ENCODE results near the gene CD8A. TPM values are rescaled to one million over a fixed set of nuclear protein-coding genes. Genes with fewer than 3 reads are reported as not detected.
"Not testable (repeated sequence)": the region's sequence is repeated elsewhere in the genome, so short reads cannot be mapped to it uniquely, and the experiment has no call there.

Gene CD8A
- polyA plus RNA-seq, 1 donor, result 0.22 TPM

DNA sequence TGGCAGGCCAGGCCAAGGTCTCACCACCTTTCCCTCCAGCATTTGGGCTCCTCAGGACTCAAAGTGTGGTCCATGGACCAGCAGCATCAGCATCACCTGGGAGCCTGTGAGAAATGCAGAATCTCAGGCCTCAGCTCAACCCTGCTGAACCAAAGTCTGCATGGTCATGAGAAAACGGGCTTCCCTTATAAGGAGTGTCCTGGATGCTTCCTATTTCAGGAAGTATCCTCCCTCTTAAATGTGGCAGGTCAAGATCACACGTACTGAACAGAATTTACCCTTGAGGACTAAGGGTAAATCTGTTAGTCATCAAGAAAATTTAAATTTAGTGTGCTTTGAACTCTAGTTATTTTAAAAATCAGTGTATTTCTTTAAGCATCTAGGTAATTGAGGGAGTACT lies 11.8 kb downstream of the CD8A start:
- no peak for DNase-seq (ENCODE audit: low read depth)

DNA sequence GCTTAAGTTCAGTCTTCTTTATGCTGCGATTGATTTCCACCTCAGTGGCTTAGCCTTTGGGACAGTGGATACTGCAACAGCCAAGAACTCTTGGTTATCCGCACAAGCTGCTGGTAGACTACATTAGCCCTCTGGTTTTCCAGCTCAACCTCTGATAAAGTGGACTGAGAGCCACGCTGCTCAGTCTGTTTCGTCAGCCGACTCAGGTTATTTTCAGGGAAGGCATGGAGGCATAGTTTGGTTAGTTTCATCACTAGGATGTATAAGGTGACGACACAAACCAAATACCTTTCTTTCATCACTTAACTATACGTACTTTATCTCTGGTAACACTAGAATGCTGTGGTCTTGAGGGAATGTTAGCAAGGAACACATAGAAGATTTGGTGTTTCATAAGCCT lies 14.2 kb downstream of the CD8A start:
- no peak for DNase-seq (ENCODE audit: low read depth)

DNA sequence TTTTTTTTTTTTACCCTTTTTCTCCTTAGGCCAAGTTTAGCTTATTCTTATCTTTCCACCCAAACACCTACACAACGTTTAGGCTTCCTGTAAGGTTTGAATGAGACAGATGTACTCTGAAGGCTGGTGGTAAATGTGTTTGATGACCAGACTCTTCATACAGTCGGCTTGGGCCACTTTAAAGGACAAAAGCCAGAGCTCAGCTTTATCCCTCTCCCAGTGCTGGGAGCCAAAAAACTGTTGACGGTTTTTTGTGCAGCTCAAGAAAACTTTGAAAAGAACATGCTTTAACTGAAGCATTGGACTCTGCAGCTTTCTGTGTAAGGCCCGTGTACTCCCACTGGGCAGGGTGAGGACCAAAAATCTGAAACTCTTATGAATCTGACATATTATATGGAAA lies 15.4 kb downstream of the CD8A start:
- DNase-seq (ENCODE audit: low read depth), result no peak

DNA sequence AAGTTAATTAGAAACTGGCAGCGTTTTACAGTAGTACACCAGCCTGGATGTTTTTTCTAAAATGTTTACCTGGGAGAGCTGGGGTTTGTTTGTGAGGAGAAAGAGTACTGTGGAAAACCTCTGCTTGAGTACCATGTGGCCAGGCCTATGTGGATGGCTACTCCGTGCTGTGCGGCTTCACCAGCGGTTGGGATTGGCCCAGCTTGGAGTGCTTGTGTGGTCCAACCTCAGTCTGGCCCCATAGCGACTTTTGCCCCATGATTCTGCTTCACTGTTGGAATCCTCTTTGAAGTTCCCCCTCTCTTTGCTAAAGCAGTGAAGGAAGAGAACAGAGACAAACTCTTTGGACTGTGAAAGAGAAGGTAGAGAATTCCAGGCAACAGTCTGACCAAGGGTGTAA lies 15.9 kb downstream of the CD8A start:
- no peak for DNase-seq (ENCODE audit: low read depth)

DNA sequence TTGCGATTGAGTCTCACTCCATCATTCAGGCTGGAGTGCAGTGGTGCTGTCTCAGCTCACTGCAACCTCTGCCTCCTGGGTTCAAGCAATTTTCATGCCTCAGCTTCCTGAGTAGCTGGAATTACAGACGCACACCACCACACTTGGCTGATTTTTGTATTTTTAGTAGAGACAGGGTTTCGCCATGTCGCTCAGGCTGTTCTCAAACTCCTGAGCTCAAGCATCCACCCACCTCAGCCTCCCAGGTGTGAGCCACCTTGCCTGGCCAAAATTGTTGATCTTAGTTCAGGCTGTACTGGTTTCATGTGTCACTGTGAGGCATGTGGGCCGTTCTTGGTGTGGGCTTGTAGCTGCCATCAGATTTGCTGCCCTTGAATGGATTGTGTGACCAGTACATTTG lies 18.1 kb downstream of the CD8A start:
- no peak for DNase-seq (ENCODE audit: low read depth)

DNA sequence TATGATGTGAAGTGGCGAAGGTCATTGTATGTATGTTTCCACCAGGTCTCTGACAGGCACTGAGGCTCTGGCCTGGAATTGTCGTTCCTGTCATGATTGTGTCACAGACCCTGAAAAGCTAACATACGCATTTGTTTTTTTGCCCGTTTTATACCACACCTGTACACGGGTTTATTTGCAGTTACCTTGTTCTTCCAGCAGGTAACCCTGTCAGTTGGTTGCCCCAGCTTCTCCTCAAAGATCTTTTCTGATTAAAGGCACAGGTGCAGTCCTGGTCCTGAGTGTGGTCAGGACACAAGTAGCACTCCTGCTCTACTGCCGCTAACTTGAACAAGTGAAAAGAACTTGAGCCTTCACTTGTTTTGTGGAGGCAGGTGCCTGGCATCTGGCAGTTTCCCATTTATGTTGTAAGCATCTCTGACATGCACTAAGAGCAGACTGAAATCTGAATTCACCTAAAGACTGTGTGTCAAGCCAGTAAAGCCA lies 19.9 kb downstream of the CD8A start:
- DNase-seq (ENCODE audit: low read depth), result no peak

DNA sequence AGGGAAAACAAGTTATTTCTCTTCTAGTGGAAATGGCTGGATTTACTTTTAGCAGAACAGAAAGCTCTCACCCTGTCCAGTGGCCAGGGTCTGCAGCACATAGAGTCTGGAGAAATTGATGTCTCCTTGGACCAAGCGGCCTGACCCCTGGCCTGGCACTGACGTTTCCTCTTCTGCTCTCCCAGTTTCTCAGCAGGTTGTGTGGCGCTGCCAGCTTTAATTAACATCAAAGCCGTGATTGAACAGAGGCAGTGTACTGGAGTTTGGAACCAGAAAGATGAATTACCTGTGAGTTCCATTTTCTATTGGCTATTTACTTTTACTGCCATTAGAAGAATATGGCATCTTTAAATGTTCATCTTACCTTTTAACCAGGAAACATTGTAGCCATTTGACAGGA lies 20.9 kb downstream of the CD8A start:
- DNase-seq (ENCODE audit: low read depth), result no peak

DNA sequence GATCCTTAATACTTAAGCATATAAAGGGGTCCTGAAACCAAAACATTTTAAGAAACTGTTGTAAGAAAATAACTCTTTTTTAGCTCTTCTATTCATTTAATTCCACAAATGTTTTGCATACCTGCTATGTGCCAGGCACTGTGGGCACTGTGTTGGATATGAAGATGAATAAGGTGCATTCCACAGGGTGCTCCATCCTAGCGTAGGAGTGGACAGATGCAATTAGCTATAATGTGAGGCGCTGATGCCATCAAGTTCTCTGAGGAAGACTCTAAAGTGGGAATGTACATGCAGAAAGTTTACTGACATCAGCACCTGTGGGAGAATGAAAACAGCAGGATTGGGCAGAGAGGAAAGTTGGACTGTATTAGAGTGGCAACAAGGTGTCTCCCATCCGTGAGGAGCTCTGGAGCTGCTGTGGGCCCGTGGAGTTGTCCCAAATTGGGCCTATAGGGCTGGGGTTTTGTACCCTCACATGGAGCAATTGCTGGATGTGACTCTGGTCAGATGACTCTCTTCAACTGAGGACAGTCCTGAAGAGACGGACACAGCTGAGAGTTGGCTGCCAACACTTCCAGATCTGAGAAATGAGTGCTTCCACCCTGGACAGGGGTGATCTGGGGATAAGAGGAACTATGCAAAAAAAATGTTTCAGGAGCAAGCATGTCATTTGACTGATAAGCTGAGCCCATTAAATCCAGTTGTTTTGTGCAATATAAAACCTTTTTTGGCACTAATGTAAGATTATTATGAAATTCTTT lies 22.3 kb downstream of the CD8A start:
- DNase-seq (ENCODE audit: low read depth), result no peak

DNA sequence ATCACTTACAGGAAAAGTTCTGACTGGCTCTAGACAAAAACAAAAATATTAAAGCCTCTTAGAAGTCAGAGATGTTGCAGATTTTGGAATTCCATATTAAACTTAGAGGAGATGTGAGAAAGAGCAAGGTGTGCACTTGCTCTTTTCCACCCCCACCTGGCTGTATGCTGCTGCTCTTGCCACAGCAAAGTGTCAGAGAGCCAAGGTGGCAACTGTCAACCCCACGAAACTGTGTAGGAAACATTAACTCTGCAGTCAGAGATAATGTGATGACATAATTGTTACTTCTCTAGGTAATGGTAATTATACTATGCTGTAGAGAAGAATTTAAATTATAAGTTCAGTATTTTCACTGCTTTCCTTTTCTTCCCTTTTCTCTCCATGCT lies 25.4 kb downstream of the CD8A start:
- no peak for DNase-seq (ENCODE audit: low read depth)

DNA sequence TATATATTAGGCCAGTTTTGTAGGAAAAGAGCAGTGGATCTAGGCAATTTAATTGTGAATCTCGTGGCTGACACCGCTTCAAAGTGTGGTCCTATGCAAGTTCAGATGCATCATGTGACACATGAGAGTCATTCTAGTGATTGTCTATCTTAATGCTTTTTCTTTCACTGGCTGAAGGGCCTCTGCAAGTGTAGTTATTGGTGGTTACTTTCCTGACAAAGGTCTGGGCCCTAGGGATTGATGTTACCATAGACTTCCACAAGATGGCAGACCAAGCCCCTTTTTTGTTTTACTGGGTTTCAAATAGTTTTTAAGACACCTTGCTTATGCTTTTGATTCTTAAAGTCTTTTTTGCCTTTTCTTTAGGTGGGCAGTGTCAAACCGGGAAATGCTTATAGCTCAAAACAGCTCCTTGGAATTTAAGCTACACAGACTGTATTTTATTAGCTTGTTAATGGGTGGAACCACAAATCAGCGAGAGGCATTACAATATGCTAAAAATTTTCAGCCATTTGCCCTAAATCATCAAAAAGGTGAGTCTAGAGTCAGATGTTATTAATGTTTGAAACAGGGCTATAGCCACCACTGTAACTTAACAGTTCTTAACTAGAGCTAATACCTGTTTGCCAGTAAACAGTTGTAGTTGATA lies 25.9 kb downstream of the CD8A start:
- DNase-seq (ENCODE audit: low read depth), result no peak

DNA sequence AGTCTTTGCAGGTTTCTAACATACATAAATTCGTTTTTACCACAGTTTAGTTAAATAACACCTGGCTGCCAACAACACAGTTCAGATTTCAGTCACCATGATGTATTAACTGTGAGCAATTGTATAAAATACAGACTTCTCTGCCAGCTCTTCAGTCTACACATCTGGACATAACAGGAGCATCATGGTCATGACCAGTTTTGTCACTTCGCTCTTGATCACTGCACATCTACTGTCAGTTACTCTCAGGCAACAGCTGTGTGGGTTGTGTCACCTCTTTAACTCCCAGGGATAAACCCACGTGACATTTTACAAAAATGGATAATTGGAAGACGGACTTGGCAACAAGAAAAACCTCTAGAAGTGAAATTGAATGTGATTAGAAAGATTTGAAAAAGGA lies 30.3 kb downstream of the CD8A start:
- no peak for DNase-seq (ENCODE audit: low read depth)

DNA sequence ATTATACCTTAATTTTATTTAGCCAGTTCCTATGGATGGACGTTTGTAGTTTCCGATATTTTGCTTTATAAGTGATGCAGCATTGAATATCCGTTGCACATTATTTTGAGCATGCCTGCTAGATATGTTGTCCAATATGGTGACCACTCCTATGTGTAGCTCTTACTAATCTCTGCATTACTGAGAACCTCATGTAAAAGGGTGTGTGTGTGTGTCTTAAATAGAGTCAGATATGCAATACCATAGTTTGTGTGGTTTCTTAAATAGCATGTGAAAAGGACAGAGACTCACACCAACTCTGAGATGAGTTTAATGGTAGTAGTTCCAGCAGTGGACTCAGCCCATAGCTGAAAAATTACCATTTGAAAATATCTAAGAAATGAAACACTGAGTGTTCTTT lies 32.3 kb downstream of the CD8A start:
- no peak for DNase-seq (ENCODE audit: low read depth)

DNA sequence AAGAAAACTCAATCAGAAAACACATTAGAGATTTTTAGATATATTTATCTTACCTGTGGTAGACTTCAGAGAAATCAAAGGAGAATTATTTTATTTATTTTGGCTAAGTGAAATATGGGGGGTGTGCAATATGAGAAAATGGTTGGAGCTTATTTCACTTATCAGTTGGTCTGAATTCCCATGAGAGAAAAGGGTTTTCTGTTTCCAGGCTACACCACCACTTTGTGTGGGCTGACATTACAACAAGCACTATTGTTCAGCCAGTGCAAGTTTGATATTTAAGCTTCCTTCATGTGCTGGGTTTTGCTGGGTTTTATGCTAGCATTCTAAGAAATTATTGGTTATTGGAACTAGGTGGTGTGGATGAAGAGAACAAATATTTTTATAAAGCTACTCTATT lies 37.1 kb downstream of the CD8A start:
- no peak for DNase-seq (ENCODE audit: low read depth)

DNA sequence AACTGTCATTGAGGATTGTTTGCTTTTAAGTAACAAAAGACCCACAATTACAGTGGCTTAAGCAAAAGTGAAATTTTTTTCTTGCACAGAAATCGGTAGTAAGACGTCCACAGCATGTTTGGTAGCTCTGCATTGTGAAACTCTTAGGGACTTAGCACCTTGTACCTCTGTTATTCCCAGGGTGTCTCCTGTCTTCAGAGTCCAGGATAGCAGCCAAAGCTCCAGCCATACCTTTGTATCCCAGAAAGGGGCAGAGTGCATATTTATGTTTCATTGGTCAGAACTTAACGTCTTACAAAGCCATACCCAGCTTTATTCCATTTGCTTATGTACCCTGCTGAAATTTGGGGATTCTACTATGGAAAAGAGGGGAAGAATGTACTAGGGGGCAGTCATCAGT lies 37.8 kb downstream of the CD8A start:
- DNase-seq (ENCODE audit: low read depth), result no peak

DNA sequence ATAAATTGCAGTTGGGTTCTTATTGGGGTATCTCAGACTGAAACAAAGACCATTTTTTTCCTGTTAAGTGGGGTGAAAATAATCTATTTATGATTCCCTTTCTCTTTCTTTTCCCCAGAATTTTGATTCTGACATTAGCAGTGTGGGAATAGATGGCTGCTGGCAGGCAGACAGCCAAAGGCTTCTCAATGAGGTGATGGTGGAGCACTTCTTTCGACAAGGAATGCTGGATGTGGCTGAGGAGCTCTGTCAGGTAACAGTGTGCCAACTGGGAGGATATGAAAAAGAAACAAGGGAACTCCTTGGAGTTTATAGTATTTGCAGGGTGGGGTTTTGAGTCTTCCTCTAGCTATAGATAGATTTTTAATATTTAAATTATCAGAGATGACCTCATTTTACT lies 38.9 kb downstream of the CD8A start:
- DNase-seq (ENCODE audit: low read depth), result no peak

DNA sequence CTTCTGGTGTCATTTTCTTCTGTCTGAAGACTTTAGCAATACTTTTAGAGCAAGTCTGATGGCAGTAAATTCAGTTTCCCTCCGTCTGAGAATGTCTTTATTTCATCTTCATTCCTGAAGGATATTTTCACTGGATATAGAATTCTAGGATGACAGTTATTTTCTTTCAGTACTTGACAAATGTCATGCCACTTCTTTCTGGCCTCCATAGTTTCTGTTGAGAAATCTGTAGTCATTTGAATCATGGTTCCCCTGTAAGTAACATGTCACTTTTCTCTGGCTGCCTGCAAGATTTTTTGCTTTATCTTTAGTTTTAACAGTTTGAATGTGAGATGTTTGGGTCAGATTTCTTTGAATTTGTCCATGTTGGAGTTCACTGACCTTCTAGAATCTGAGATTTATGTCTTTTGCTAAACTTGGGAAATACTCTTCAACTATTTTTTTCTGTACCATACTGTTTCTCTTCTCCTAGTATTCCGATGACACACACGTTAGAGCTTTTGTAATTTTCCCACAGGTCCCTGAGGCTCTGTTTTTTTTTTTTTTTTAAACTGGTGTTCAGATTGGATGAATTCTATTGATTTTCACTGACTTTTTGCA lies 40.4 kb downstream of the CD8A start:
- DNase-seq (ENCODE audit: low read depth), result no peak

DNA sequence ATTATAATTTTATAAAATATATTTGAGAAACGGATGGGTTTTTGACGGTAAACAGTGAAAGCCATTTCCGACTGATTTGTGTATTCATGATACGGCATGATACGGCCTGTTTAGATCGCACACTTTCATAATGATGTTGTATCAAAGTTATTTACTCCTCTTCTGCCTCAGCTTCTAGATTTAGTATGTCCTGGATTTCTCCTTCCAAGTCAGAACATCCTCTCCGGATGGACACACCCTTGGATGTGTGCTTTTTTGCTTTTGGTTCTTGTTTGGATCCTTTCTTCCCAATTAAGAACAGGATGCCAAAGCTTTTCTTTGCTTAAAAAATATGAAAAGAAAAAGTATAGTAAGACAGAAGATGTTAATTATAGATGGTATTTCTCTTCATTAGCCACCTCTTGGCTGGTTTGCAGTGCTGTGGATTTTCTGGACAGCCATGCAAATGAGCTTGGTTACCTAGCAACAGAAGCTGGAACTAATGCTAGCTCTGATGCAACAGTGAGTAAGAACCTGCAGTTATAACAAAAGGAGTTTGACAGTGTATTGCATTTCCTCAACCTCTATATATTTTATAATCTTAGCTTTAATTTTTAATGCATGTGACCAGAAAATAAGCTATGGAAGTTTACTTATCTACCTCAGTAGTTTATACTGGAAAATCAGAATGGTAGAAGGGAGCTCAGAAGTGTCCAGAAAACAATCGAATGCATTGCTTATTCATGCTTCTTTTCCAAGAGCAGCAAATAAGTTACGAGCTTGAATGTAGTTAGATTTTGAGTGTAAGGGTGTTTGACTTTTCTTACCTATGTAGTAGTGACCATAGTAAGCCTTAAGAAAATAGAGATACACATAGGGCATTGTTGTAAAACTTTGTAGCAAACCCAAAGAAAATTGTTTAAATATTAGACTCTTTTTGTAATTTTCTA lies 42.7 kb downstream of the CD8A start:
- no peak for DNase-seq (ENCODE audit: low read depth)

DNA sequence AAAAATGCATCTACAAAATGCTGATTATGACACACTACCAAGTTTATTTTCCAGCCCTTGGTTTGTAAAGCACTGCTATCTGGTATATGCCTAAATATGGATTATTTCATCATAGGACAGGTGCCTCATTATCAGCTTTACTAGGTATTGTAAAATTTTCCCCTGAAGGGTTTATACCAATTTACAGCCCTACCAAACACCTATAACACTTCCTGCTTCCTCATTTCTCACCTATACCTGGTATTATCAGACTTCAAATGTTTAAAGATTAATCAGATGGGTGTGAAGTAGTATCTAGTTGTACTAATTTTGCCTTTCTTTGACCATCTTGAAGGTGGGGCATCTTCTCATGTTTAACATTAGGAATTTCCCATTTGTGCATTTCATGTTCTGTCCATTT lies 43.8 kb downstream of the CD8A start:
- DNase-seq (ENCODE audit: low read depth), result no peak

DNA sequence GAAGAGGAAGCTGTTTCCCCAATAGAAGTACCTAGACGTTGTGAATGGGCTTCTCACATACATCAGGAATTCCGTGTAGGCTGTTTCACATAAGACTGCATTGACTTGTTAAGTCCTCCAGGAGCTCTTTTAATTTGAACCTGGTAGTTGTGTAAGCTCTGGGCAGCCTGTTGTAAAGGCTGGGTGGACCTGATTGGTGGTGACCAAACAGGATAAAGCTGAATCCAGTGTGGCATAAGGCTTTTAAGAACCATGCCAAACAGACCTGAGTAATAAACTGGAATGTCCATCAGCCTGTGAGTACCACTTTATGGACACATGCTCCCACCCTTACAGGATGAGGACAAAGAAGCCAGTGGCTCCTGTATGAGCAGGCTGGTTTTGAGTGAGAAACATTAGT lies 46.6 kb downstream of the CD8A start:
- no peak for DNase-seq (ENCODE audit: low read depth)

DNA sequence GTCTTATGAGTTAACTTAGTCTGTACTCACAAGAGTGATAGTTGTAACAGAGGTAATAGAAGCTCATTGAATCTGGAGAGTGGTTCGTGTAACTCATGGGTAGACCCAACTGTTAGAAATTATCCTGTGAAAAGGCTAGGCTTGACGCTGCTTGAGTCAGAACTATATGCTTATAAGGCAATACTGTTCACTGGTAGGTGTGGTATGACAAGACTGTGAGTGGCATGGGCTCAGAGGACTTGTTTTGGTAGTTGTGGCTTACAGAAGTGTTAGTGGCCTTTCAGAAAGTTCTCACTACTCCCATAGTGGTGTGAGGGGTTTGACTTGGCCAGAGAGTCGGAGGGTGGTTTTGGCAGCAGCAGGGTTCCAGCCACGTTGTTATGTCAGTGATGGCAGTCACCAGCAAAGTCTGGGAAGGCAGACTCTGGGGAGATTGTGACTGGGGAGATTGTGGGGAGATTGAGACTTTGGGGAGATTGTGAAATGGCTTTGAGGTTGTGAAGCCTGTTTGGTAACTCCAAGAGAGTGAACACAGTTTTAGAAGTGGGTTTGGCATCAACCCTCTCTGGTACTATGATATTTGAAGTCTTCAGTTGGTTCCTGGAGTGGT lies 48.7 kb downstream of the CD8A start:
- not testable (repeated sequence) for DNase-seq (ENCODE audit: low read depth)

DNA sequence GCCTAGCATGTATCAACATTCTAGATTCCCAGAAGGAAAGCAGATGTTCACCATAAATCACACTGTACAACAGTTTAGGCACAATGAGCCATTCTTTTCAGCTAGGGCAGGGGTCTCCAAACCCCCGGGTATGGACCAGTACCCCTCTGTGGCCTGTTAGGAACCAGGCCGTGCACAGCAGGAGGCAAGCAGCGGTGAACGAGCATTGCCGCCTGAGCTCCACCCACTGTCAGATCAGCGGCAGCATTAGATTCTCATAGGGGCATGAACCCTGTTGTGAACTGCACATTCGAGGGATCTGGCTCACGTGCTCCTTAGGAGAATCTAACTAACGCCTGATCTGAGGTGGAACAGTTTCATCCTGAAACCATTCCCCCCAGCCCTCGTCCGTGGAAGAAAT lies 50.8 kb downstream of the CD8A start:
- DNase-seq (ENCODE audit: low read depth), result not testable (repeated sequence)

DNA sequence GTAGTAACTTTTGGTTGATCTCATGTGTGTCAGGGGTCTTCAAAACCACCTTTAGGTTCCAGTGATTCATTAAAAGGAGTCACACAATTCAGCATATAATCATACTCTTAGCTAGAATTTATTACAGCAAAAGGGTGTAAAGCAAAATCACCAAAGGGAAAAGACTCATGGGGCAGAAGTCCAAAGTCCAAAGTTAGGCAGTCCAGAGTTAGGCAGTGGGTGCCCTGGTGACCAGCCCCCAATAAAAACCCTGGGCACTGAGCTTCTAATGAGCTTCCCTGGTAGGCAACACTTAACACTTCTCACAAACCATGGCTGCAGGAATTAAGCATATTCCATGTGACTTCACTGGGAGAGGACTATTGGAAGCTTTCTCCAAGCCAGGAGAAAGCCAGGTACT lies 51.2 kb downstream of the CD8A start:
- DNase-seq (ENCODE audit: low read depth), result not testable (repeated sequence)

Data from forelimb muscle (tissue), 1 donor.